ENCODE results near the gene CACNA1E.

GRCh38 chr1:181469829-181470228, 13.5 kb upstream of the CACNA1E start:
- TF ChIP-seq, protein P1, sequence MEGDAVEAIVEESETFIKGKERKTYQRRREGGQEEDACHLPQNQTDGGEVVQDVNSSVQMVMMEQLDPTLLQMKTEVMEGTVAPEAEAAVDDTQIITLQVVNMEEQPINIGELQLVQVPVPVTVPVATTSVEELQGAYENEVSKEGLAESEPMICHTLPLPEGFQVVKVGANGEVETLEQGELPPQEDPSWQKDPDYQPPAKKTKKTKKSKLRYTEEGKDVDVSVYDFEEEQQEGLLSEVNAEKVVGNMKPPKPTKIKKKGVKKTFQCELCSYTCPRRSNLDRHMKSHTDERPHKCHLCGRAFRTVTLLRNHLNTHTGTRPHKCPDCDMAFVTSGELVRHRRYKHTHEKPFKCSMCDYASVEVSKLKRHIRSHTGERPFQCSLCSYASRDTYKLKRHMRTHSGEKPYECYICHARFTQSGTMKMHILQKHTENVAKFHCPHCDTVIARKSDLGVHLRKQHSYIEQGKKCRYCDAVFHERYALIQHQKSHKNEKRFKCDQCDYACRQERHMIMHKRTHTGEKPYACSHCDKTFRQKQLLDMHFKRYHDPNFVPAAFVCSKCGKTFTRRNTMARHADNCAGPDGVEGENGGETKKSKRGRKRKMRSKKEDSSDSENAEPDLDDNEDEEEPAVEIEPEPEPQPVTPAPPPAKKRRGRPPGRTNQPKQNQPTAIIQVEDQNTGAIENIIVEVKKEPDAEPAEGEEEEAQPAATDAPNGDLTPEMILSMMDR (IDR thresholded peaks at IDR 0.05; ENCODE audit: poor library complexity), result peak; percentile 13
- TF ChIP-seq EZH2 (IDR thresholded peaks at IDR 0.05; ENCODE audit: borderline replicate concordance) (no peak), EZH2phosphoT487 (IDR thresholded peaks at IDR 0.05; ENCODE audit: low read depth, severe bottlenecking, unreplicated experiment) (no peak)

Measured in hepatocyte (in vitro differentiated cells).